Endodermal cell (in vitro differentiated cells): ENCODE data around the gene PFDN6. TPM values are rescaled to one million over a fixed set of nuclear protein-coding genes. Genes with fewer than 3 reads are reported as not detected.

Experiments
- DNase-seq: peaks from one replicate; pipeline ENCODE4 v3.0.0-alpha.2; 2017
- H3K27ac ChIP-seq: 2 replicates; pipeline ENCODE4 v1.5.1; 2013; ENCODE audit warnings: mild to moderate bottlenecking, low read depth, low read length, moderate library complexity
- H3K27me3 ChIP-seq: 2 replicates; pipeline ENCODE4 v1.6.1; 2013; ENCODE audit warnings: mild to moderate bottlenecking, low read length, moderate library complexity; ENCODE audit not compliant: insufficient read depth, control insufficient read depth, poor library complexity, severe bottlenecking
- H3K36me3 ChIP-seq: 2 replicates; pipeline ENCODE4 v1.7.0; 2013; ENCODE audit warnings: mild to moderate bottlenecking, low read length, moderate library complexity; ENCODE audit not compliant: control insufficient read depth, insufficient read depth
- H3K4me1 ChIP-seq: one replicate; pipeline ENCODE4 v1.7.0; 2013; ENCODE audit warnings: low read length; ENCODE audit not compliant: control insufficient read depth, insufficient read depth
- H3K4me3 ChIP-seq: 2 replicates; pipeline ENCODE4 v1.5.1; 2013; ENCODE audit warnings: mild to moderate bottlenecking, low read length, moderate library complexity
- H3K9ac ChIP-seq: 2 replicates; pipeline ENCODE4 v1.6.1; 2013; ENCODE audit warnings: mild to moderate bottlenecking, low read length, moderate library complexity; ENCODE audit not compliant: poor library complexity, severe bottlenecking; ENCODE audit errors: extremely low read depth
- H3K9me3 ChIP-seq: 2 replicates; pipeline ENCODE4 v1.6.1; 2013; ENCODE audit warnings: mild to moderate bottlenecking, low read length, moderate library complexity; ENCODE audit not compliant: control insufficient read depth
- H3K27ac Mint-ChIP-seq: 2 replicates; pipeline ENCODE4 v1.8.0; 2020; ENCODE audit warnings: mixed read lengths
- H3K27me3 Mint-ChIP-seq: 2 replicates; pipeline ENCODE4 v1.8.0; 2021; ENCODE audit warnings: mild to moderate bottlenecking, mixed read lengths; ENCODE audit not compliant: insufficient read depth
- H3K36me3 Mint-ChIP-seq: 2 replicates; pipeline ENCODE4 v1.8.0; 2020; ENCODE audit warnings: low read depth, mixed read lengths
- H3K4me1 Mint-ChIP-seq: 2 replicates; pipeline ENCODE4 v1.8.0; 2020; ENCODE audit warnings: mixed read lengths
- H3K4me3 Mint-ChIP-seq: 2 replicates; pipeline ENCODE4 v1.8.0; 2020; ENCODE audit warnings: mild to moderate bottlenecking, moderate library complexity, mixed read lengths
- H3K9me3 Mint-ChIP-seq: 2 replicates; pipeline ENCODE4 v1.8.0; 2020; ENCODE audit warnings: mild to moderate bottlenecking, mixed read lengths
- whole genome bisulfite sequencing, 2 experiments: methylation state at CpG; one replicate each; pipeline versions ENCODE4 v1.1.5 to v1.1.7; 2013; ENCODE audit warnings: missing lambda C conversion rate in 2 of 2, mixed read lengths in 1 of 2; ENCODE audit not compliant: insufficient coverage in 1 of 2, insufficient read length in 1 of 2; 5-methylcytosine and 5-hydroxymethylcytosine counted together
- total RNA-seq, 2 donors: library from RNA; stranded (reverse); fragmentation: NEBNext Ultra II Directional in 1 of 2; extraction: Animal tissue kit (Norgen Biotek cat#: 25700) in 1 of 2; gene quantifications; 2 replicates in 1 of 2; 3 replicates in 1 of 2; pipeline ENCODE4 v1.2.1, GENCODE V29; 2021
- TF ChIP-seq, protein P1 (sequence below): fragments of 200-600 bp; sonication (generic); conservative IDR thresholded peaks from 2 replicates; pipeline ENCODE4 v1.5.0; 2021; ENCODE audit warnings: antibody characterized with exemption, mild to moderate bottlenecking

Gene PFDN6
- total RNA-seq, 2 donors from 2014 or later = 69.9 to 86.4 TPM

DNA sequence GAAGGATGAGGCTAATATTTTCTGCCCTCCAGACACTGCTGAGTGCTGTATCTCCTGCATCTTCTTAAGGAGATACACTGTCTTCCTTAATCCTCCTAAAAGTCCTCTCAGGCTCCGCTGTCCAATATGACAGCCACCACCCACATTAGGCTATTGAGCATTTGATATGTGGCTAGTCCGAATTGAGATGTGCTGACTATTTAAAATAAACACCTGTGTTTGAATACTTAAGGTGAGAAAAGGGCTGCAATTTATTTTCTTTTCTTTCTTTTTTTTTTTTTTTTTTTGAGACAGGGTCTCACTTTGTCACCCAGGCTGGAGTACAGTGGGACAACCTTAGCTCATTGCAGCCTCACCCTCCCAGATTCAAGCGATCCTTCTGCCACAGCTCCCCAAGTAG is 12.5 kb downstream of the PFDN6 start:
- H3K4me3 Mint-ChIP-seq = no peak overlapping the region
- H3K27me3 Mint-ChIP-seq = no peaks in the 10 kb centered on the region

DNA sequence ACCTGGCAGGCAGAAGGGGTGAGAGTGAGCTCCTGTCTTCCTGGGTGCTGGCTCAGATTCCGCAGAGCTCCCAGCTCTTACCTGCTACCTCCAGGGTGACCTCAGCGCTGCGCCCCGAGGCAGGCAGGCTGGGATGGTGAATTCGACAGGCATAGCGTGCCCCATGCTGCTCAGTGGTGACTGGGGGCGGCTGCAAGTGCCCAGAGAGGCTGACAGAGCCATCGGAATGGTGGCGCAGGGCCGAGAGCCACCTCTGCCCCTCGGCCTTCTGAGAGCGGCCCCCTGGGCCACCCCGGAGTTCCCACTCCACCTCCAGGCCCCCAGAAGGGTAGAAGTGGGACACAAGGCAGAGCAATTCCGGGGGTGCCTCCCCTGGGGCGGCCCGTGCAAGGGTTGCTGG is 14.8 kb downstream of the PFDN6 start:
- H3K9me3 Mint-ChIP-seq = no peaks in the 10 kb centered on the region
- H3K4me1 Mint-ChIP-seq = peaks cover 4% of the 10 kb centered on the region
- 90 to 95% methylated on average over 10 to 16 of the region's 16 CpGs for WGBS, 2 experiments
- peaks cover 2% of the 10 kb centered on the region for H3K36me3 Mint-ChIP-seq
- no peaks in the 10 kb centered on the region for H3K4me1 ChIP-seq
- no peak overlapping the region for H3K9ac ChIP-seq
- H3K4me3 ChIP-seq = no peak overlapping the region
- no peak overlapping the region for H3K27ac Mint-ChIP-seq
- H3K27ac ChIP-seq = no peak overlapping the region
- H3K27me3 Mint-ChIP-seq = no peaks in the 10 kb centered on the region
- H3K4me3 Mint-ChIP-seq = no peak overlapping the region
- DNase-seq = no peak
- H3K9me3 ChIP-seq = no peaks in the 10 kb centered on the region
- H3K27me3 ChIP-seq = no peaks in the 10 kb centered on the region
- TF ChIP-seq, protein P1, sequence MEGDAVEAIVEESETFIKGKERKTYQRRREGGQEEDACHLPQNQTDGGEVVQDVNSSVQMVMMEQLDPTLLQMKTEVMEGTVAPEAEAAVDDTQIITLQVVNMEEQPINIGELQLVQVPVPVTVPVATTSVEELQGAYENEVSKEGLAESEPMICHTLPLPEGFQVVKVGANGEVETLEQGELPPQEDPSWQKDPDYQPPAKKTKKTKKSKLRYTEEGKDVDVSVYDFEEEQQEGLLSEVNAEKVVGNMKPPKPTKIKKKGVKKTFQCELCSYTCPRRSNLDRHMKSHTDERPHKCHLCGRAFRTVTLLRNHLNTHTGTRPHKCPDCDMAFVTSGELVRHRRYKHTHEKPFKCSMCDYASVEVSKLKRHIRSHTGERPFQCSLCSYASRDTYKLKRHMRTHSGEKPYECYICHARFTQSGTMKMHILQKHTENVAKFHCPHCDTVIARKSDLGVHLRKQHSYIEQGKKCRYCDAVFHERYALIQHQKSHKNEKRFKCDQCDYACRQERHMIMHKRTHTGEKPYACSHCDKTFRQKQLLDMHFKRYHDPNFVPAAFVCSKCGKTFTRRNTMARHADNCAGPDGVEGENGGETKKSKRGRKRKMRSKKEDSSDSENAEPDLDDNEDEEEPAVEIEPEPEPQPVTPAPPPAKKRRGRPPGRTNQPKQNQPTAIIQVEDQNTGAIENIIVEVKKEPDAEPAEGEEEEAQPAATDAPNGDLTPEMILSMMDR = no peak
- H3K36me3 ChIP-seq = no peaks in the 10 kb centered on the region

More for the DNA sequence above, 12.5 kb downstream of the PFDN6 start:
- Histone ChIP-seq H3K36me3 (no peaks in the 10 kb centered on the region), H3K4me1 (no peaks in the 10 kb centered on the region), H3K9me3 (no peaks in the 10 kb centered on the region), H3K9ac (no peak overlapping the region), H3K4me3 (no peak overlapping the region), H3K27ac (no peak overlapping the region), H3K27me3 (no peaks in the 10 kb centered on the region)
- TF ChIP-seq, protein P1 = no peak
- Mint-ChIP-seq H3K9me3 (no peaks in the 10 kb centered on the region), H3K36me3 (peaks cover 2% of the 10 kb centered on the region), H3K27ac (no peak overlapping the region), H3K4me1 (peaks cover 5% of the 10 kb centered on the region)
- DNase-seq = no peak
- 98 to 100% methylated on average over 1 to 2 of the region's 3 CpGs for whole genome bisulfite sequencing, 2 experiments

DNA sequence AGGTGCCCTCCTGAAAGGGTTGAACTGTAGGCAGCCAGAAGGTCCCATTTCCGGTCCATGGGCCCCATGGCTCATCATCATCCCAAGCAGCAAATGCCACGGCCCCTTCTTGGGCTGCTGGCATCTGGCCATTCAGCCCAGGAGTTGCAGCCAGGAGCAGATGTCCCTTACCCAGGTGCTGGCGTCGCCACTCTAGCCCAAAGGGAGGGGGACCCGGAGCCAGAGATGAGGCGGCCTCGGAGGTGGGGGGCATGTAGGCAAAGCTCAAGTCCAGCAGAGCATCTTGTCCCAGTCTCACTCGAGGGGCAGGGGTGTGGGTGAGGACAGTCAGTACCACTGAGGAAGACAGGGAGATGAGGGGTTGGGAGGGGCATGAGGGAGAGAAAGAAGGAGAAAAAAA is 15.7 kb downstream of the PFDN6 start:
- Mint-ChIP-seq H3K27me3 (no peaks in the 10 kb centered on the region), H3K9me3 (no peaks in the 10 kb centered on the region), H3K36me3 (peaks cover 2% of the 10 kb centered on the region), H3K4me1 (peaks cover under 1% of the 10 kb centered on the region), H3K27ac (no peak overlapping the region), H3K4me3 (no peak overlapping the region)
- Histone ChIP-seq H3K9ac (no peak overlapping the region), H3K27ac (no peak overlapping the region), H3K4me1 (no peaks in the 10 kb centered on the region), H3K27me3 (no peaks in the 10 kb centered on the region), H3K4me3 (no peak overlapping the region), H3K36me3 (no peaks in the 10 kb centered on the region), H3K9me3 (no peaks in the 10 kb centered on the region)
- WGBS, 2 experiments = 93 to 97% methylated on average over 5 to 8 of the region's 8 CpGs
- TF ChIP-seq, protein P1 = no peak
- no peak for DNase-seq
